Lower leg skin (tissue), 3 donors: Measurements from ENCODE around the gene CCDC92.

Experiments used
- CTCF ChIP-seq, 3 donors: fragments of 450-650 bp; IDR thresholded peaks; one replicate each; pipeline ENCODE4 v1.5.1; 2016; ENCODE audit warnings: antibody characterized with exemption in 3 of 3, mild to moderate bottlenecking in 3 of 3, moderate library complexity in 2 of 3
- POLR2A ChIP-seq, 2 donors: fragments of 450-650 bp; IDR thresholded peaks; one replicate each; pipeline ENCODE4 v1.6.1; 2016 to 2017; ENCODE audit warnings: antibody characterized with exemption in 2 of 2, mild to moderate bottlenecking in 1 of 2, moderate library complexity in 1 of 2

DNA sequence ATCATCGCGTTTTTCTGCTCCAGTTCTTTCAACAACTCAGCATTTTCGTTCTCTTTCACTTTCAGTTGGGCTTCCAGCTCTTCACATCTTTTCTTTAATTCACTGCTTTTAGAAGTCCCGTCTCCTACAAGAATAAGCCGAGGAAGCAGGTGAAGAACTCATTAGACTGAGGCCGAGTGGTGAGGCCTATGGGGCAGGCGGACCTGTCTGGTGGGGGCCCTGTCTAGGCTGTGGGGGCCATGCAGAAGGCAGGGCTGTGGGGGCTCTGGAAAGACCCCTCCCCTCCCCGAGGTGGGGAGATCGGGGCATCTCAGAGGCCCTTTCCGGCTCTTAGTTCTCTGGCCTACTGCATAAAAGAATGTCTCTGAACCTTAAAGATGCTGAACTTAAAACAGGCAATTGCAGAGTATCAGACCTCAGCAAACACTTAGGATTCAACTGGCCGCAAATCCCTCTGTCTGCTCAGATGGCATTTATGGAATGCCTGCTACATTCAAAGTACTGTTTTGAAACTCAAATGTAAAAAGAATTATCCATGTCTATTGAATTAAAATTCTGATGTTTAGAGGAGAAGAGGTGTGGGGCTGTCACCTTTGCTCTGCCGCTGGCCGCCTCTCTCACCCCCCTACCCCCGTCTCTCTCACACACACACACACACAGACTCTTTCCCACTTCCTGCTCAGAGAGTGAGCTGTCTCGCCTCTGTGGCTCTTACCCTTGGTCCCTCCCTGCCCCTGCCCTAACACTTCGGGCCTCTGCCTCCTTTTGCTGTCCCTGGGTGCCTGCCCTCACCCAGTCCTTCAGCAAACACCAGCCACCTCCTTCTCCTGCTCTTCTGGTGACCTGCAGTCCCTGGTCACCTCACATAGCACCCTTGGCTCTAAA is 34.7 kb downstream of the CCDC92 start:
- TF ChIP-seq CTCF (IDR thresholded peaks at IDR 0.05) (no peak), POLR2A (IDR thresholded peaks at IDR 0.05) (no peak)
